ENCODE results near the gene G0S2. TPM values are rescaled to one million over a fixed set of nuclear protein-coding genes. Genes with fewer than 3 reads are reported as not detected.
A peak's percentile ranks its signal among the peaks of the same experiment; 100 is the strongest.

The G0S2 gene
- polyA plus RNA-seq, 1 of the 3 experiments (the other 2 are of a cell fraction) = 43.2 TPM

DNA sequence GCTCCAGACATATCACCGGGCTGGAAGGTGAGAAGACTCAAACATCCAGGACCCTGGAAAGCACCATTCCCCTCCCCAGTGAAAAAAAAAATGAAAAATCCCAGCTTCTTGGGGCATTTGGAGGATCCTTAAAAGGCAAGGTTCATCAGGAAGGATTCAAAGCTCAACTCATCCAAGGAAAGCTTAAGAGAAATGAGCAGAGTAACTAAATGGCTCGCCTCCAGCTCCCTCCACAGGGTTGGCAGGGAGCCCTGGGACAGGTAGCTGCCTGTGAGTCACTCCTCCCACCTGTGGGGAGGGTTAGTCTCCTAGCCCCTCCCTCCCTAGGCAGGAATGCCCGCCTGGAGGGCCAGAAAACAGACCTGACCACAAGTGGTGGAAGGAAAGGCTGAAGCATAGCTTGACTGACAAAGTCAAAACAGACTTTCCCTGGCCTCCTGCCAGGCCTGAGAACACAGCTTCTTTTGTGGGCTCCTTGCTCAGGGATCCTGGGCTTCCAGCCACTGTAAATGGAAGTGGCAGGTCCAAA is 22.3 kb upstream of the G0S2 start:
- no peaks in the 10 kb centered on the region for H3K79me2 ChIP-seq (ENCODE audit: insufficient read depth)
- H3K36me3 ChIP-seq (replicated peaks in 1 of 2; ENCODE audit: control insufficient read depth in 1 of 2, insufficient read depth in 2 of 2, low read length in 1 of 2) = no peaks in the 10 kb centered on the region
- 76% methylated on average over 2 of the region's 3 CpGs for WGBS (ENCODE audit: low lambda C conversion rate)
- ChIA-PET CTCF (interaction anchor here (0.8 to 1.5 kb wide), 7 partner anchors 16 to 170 kb away, joined by 3 to 5 read pairs (median 3); no protein-coding TSS in a partner anchor), POLR2A (no interaction called here)
- H2AFZ ChIP-seq (ENCODE audit: low read depth) = no peak overlapping the region
- H3K9ac ChIP-seq = no peak overlapping the region
- peak overlapping the region; percentile 42; the same call in 1 of the 2 replicates for H3K4me2 ChIP-seq
- no peak overlapping the region for H3K4me3 ChIP-seq (ENCODE audit: low read depth in 2 of 2, low read length in 1 of 2)
- H3K27me3 ChIP-seq (ENCODE audit: insufficient read depth) = no peaks in the 10 kb centered on the region
- no peak for DNase-seq
- H3K9me2 ChIP-seq = no peaks in the 10 kb centered on the region
- H3K27ac ChIP-seq (ENCODE audit: low read depth in 2 of 2, low read length in 1 of 2) = peak overlapping the region; percentile 64 to 69
- H3K9me3 ChIP-seq = no peaks in the 10 kb centered on the region
- peaks cover 38 to 47% of the 10 kb centered on the region in 2 experiments for H3K4me1 ChIP-seq (ENCODE audit: control insufficient read depth in 1 of 2, insufficient read depth in 2 of 2, low read depth in 1 of 2, low read length in 1 of 2)
- H3F3A ChIP-seq (replicated peaks; ENCODE audit: insufficient read depth) = peaks cover 33% of the 10 kb centered on the region
- no peaks in the 10 kb centered on the region for H4K20me1 ChIP-seq (ENCODE audit: insufficient read depth)
- TF ChIP-seq TEAD4 (IDR thresholded peaks at IDR 0.05; ENCODE audit: borderline replicate concordance, insufficient read depth) (peak; percentile 52; the same call in 1 of the 2 replicates), JUND (IDR thresholded peaks at IDR 0.05) (peak; percentile 57; the same call in 1 of the 2 replicates), RFX5 (IDR thresholded peaks at IDR 0.05; ENCODE audit: low read length) (no peak), RCOR1 (IDR thresholded peaks at IDR 0.05; ENCODE audit: low read length) (no peak), RXRA (IDR thresholded peaks at IDR 0.05; ENCODE audit: borderline replicate concordance, low read depth) (peak; percentile 27; the same call in 1 of the 2 replicates), POLR2AphosphoS5 (IDR thresholded peaks at IDR 0.05; ENCODE audit: low read depth, low read length) (no peak), MXI1 (IDR thresholded peaks at IDR 0.05; ENCODE audit: low read depth, low read length) (no peak), GATA2 (CRISPR knock-in tag; IDR thresholded peaks at IDR 0.05) (no peak), CHD2 (IDR thresholded peaks at IDR 0.05; ENCODE audit: low read length, partially characterized antibody) (no peak), GABPA (IDR thresholded peaks at IDR 0.05; ENCODE audit: low read depth) (no peak), MEF2A (IDR thresholded peaks at IDR 0.05; ENCODE audit: borderline replicate concordance, low read depth) (no peak), RAD21 (IDR thresholded peaks at IDR 0.05; ENCODE audit: low read length) (no peak), EZH2phosphoT487 (IDR thresholded peaks at IDR 0.05; ENCODE audit: borderline replicate concordance, low read depth) (no peak), YY1 (IDR thresholded peaks at IDR 0.05; ENCODE audit: low read depth) (no peak), NRF1 (IDR thresholded peaks at IDR 0.05; ENCODE audit: low read depth, low read length) (no peak), ELF1 (IDR thresholded peaks at IDR 0.05) (no peak), EP300 (IDR thresholded peaks at IDR 0.05; ENCODE audit: borderline replicate concordance in 1 of 2, low read depth in 1 of 2, low read length in 1 of 2) (peak in 1 of 2 experiments; percentile 74; a peak in 2 of 4 replicates), FOXM1 (IDR thresholded peaks at IDR 0.05; ENCODE audit: low read depth) (no peak), NFIC (IDR thresholded peaks at IDR 0.05; ENCODE audit: borderline replicate concordance) (peak; percentile 90), TAF1 (IDR thresholded peaks at IDR 0.05; ENCODE audit: borderline replicate concordance, low read depth, low read length) (no peak), FOSL2 (IDR thresholded peaks at IDR 0.05; ENCODE audit: borderline replicate concordance, low read depth) (peak; percentile 59; the same call in 1 of the 2 replicates), TCF12 (IDR thresholded peaks at IDR 0.05) (peak; percentile 86)
- TF ChIP-seq, protein P1, sequence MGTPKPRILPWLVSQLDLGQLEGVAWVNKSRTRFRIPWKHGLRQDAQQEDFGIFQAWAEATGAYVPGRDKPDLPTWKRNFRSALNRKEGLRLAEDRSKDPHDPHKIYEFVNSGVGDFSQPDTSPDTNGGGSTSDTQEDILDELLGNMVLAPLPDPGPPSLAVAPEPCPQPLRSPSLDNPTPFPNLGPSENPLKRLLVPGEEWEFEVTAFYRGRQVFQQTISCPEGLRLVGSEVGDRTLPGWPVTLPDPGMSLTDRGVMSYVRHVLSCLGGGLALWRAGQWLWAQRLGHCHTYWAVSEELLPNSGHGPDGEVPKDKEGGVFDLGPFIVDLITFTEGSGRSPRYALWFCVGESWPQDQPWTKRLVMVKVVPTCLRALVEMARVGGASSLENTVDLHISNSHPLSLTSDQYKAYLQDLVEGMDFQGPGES (IDR thresholded peaks at IDR 0.05; ENCODE audit: low read depth, low read length) = no peak
- TF ChIP-seq, protein P2, sequence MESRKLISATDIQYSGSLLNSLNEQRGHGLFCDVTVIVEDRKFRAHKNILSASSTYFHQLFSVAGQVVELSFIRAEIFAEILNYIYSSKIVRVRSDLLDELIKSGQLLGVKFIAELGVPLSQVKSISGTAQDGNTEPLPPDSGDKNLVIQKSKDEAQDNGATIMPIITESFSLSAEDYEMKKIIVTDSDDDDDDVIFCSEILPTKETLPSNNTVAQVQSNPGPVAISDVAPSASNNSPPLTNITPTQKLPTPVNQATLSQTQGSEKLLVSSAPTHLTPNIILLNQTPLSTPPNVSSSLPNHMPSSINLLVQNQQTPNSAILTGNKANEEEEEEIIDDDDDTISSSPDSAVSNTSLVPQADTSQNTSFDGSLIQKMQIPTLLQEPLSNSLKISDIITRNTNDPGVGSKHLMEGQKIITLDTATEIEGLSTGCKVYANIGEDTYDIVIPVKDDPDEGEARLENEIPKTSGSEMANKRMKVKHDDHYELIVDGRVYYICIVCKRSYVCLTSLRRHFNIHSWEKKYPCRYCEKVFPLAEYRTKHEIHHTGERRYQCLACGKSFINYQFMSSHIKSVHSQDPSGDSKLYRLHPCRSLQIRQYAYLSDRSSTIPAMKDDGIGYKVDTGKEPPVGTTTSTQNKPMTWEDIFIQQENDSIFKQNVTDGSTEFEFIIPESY (IDR thresholded peaks at IDR 0.05; ENCODE audit: borderline replicate concordance, low read depth) = no peak
- TF ChIP-seq, protein P3, sequence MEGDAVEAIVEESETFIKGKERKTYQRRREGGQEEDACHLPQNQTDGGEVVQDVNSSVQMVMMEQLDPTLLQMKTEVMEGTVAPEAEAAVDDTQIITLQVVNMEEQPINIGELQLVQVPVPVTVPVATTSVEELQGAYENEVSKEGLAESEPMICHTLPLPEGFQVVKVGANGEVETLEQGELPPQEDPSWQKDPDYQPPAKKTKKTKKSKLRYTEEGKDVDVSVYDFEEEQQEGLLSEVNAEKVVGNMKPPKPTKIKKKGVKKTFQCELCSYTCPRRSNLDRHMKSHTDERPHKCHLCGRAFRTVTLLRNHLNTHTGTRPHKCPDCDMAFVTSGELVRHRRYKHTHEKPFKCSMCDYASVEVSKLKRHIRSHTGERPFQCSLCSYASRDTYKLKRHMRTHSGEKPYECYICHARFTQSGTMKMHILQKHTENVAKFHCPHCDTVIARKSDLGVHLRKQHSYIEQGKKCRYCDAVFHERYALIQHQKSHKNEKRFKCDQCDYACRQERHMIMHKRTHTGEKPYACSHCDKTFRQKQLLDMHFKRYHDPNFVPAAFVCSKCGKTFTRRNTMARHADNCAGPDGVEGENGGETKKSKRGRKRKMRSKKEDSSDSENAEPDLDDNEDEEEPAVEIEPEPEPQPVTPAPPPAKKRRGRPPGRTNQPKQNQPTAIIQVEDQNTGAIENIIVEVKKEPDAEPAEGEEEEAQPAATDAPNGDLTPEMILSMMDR (IDR thresholded peaks at IDR 0.05) = no peak
- TF ChIP-seq, protein P4, sequence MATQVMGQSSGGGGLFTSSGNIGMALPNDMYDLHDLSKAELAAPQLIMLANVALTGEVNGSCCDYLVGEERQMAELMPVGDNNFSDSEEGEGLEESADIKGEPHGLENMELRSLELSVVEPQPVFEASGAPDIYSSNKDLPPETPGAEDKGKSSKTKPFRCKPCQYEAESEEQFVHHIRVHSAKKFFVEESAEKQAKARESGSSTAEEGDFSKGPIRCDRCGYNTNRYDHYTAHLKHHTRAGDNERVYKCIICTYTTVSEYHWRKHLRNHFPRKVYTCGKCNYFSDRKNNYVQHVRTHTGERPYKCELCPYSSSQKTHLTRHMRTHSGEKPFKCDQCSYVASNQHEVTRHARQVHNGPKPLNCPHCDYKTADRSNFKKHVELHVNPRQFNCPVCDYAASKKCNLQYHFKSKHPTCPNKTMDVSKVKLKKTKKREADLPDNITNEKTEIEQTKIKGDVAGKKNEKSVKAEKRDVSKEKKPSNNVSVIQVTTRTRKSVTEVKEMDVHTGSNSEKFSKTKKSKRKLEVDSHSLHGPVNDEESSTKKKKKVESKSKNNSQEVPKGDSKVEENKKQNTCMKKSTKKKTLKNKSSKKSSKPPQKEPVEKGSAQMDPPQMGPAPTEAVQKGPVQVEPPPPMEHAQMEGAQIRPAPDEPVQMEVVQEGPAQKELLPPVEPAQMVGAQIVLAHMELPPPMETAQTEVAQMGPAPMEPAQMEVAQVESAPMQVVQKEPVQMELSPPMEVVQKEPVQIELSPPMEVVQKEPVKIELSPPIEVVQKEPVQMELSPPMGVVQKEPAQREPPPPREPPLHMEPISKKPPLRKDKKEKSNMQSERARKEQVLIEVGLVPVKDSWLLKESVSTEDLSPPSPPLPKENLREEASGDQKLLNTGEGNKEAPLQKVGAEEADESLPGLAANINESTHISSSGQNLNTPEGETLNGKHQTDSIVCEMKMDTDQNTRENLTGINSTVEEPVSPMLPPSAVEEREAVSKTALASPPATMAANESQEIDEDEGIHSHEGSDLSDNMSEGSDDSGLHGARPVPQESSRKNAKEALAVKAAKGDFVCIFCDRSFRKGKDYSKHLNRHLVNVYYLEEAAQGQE (IDR thresholded peaks at IDR 0.05; ENCODE audit: low read depth, low read length) = peak; percentile 89

Measured in SK-N-SH (cell line).